ENCODE data around the gene PTTG1IP.

PTTG1IP gene

DNA sequence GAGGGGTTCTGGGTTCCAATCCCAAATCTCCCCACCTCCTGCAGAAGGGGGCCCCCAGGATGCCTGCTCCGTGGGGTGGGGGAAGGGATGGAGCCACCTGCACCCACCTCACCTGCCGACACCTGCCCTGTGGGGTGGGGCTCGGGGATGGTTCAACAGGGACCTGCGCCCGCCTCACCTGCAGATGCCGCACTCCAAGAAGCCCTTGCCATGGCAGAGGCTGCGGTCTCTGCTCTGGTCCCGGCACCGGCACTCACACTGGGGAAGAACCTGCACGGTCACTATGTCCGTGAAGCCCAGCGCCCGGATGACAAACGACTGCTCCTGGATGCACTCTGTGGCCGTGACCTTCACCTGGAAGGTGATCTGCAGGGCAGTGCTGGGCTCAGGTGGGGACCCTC lies 18.1 kb upstream of the PTTG1IP start:
- TF ChIP-seq MYC (IDR thresholded peaks at IDR 0.05; ENCODE audit: low read depth, low read length) (no peak), POLR2A (IDR thresholded peaks at IDR 0.05; ENCODE audit: extremely low read depth, insufficient read length) (no peak)
- TF ChIP-seq, protein P1, sequence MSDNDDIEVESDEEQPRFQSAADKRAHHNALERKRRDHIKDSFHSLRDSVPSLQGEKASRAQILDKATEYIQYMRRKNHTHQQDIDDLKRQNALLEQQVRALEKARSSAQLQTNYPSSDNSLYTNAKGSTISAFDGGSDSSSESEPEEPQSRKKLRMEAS (IDR thresholded peaks at IDR 0.05; ENCODE audit: low read depth, low read length), result no peak
- TF ChIP-seq, protein P2, sequence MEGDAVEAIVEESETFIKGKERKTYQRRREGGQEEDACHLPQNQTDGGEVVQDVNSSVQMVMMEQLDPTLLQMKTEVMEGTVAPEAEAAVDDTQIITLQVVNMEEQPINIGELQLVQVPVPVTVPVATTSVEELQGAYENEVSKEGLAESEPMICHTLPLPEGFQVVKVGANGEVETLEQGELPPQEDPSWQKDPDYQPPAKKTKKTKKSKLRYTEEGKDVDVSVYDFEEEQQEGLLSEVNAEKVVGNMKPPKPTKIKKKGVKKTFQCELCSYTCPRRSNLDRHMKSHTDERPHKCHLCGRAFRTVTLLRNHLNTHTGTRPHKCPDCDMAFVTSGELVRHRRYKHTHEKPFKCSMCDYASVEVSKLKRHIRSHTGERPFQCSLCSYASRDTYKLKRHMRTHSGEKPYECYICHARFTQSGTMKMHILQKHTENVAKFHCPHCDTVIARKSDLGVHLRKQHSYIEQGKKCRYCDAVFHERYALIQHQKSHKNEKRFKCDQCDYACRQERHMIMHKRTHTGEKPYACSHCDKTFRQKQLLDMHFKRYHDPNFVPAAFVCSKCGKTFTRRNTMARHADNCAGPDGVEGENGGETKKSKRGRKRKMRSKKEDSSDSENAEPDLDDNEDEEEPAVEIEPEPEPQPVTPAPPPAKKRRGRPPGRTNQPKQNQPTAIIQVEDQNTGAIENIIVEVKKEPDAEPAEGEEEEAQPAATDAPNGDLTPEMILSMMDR (IDR thresholded peaks at IDR 0.05; ENCODE audit: low read depth, low read length), result no peak
- no peak for DNase-seq (ENCODE audit: low read depth)
- H3K4me3 ChIP-seq (ENCODE audit: low read depth, low read length), result no peak overlapping the region

DNA sequence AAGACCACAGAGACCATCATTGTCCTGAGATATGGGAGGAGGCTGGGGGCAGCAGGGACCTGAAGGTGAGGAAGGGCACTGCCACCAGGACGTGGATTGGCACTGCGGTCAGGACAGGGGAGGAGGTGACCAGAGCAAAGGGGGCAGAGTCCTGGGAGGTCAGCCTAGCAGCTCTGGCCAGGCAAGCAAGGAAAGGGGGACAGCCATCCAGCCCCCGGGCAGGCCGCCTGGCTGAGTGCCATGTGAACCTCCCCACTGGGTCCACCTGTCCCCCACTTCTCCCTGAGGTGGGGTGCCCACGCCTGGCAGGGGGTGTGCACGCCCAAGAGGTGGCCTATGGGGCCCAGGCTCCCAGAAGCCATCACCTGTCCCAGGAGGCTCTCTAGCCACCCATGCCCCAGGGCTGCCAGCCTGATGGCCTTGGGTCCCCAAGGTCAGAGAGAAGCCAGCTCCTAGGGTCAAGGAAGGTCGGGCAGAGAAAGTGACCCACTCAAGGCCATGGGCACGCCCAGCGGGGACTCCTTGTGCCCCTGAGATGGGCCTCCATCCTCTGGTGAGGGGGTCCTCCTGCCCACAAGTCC lies 17.6 kb upstream of the PTTG1IP start:
- no peak for DNase-seq (ENCODE audit: low read depth)
- H3K4me3 ChIP-seq (ENCODE audit: low read depth, low read length), result no peak overlapping the region
- TF ChIP-seq, protein P1 (IDR thresholded peaks at IDR 0.05; ENCODE audit: low read depth, low read length), result no peak
- no peak for TF ChIP-seq POLR2A (IDR thresholded peaks at IDR 0.05; ENCODE audit: extremely low read depth, insufficient read length)

DNA sequence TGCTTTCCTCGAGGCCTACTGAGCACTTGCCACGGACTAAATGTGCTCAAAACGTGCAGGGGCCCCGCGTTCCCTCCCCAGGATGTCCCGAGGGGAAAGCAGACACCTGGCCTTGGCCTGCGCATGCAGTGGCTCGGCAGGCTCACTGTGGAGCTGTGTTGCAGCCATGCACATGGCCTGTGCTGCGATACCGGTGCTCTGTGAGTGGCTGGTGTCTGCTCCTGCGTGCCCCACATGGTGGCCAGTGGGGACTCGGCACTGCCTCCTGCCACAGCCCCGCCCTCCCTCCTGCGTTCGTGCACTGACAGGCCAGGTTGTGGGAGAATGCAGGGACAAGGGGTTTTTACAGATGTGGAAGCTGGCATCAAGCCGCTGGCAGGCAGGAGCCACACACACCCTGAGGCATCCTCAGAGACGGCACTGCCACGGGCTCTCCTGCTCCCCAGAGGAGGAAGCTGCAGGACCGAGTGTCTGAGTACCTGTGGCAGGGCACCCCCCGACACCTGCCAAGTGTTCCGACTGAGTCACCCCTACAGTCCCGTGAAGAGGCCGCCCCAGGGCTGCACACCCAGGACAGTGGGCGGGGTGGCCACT lies 16.9 kb upstream of the PTTG1IP start:
- TF ChIP-seq, protein P1 (IDR thresholded peaks at IDR 0.05; ENCODE audit: low read depth, low read length), result no peak
- TF ChIP-seq, protein P2 (IDR thresholded peaks at IDR 0.05; ENCODE audit: low read depth, low read length), result no peak
- TF ChIP-seq MYC (IDR thresholded peaks at IDR 0.05; ENCODE audit: low read depth, low read length), result no peak
- no peak for TF ChIP-seq POLR2A (IDR thresholded peaks at IDR 0.05; ENCODE audit: extremely low read depth, insufficient read length)
- no peak for DNase-seq (ENCODE audit: low read depth)
- H3K4me3 ChIP-seq (ENCODE audit: low read depth, low read length), result no peak overlapping the region

DNA sequence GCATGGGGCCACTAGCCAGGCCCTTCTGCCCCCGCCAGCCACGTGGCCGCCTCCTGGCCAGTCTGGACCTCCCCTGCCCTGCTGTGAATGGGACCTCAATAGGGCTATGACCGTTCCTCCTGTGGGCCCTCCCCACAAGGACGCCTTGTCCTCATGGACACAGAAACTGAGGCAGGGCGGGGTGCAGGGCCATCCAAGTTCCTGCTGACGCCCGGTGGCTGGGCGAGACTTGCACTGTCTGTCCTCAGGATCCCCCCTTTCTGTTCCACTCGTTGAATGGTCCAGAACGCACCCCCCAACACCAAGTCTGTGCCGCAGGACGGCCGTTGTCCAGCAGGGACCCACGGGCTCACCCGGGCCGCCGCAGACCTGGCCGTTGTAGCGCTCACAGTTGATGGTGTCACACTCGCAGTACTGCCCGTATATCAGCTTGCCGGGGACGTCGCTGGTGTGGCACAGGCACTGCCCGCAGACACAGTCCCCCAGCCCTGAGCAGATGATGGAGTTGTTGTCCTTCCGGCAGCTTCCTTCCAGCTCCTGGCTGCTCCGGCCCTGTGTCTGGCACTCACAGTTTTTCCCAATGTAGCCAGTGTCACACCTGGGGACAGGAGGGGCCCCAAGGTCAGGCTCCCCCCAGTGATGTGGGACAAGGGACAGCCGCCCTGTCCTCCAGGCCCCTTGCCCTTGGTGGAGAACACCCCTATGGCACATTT lies 16.3 kb upstream of the PTTG1IP start:
- no peak overlapping the region for H3K4me3 ChIP-seq (ENCODE audit: low read depth, low read length)
- TF ChIP-seq, protein P1 (IDR thresholded peaks at IDR 0.05; ENCODE audit: low read depth, low read length), result no peak
- TF ChIP-seq MYC (IDR thresholded peaks at IDR 0.05; ENCODE audit: low read depth, low read length), result no peak
- TF ChIP-seq POLR2A (IDR thresholded peaks at IDR 0.05; ENCODE audit: extremely low read depth, insufficient read length), result no peak
- TF ChIP-seq, protein P2 (IDR thresholded peaks at IDR 0.05; ENCODE audit: low read depth, low read length), result no peak
- no peak for DNase-seq (ENCODE audit: low read depth)

DNA sequence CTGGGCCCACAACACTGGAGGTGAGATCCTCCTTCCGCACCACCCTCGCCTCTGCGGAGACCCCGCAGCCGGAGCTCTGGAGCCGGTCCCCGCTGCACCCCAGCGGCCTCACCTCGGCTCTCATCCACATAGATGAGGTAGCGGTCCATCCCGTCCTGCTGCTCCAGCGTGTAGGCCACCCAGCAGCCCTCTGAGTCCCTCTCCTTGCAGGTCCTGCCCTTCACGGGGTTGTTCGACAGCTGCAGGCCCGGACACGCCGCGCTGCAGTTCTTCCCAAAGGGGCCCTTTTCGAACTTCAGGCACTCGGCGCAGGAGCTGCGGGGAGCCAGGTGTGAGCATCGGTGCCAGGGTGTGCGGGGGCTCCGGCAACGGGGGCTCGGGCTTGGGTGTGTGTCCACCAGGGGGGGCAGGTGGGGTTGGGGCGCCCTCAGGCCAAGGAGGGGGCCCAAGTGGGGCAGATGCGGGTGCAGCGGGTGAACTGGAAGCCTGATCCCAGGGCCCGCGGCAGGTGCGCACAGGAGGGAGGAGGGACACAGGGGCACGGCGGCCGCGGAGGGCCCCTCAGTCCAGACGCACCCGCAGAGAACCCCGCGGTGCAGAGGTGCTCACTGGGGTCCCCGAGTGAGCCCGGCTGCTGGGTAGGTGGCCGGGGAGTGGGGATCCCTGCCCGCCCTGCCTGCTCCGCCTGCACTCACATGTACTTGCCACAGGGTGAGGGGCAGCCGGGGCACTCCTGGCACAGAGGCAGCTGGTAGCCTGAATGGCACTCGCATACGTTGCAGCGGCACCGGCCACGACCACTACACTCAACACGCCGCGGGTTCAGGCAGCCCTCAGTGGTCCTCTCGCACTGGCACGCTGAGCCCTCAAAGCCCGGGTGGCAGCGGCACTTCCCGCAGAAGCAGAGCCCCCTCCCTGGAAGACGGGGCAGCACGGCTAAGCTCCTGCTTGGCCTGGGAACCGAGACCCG lies 15.4 kb upstream of the PTTG1IP start:
- TF ChIP-seq POLR2A (IDR thresholded peaks at IDR 0.05; ENCODE audit: extremely low read depth, insufficient read length) (no peak), MYC (IDR thresholded peaks at IDR 0.05; ENCODE audit: low read depth, low read length) (no peak)
- TF ChIP-seq, protein P1 (IDR thresholded peaks at IDR 0.05; ENCODE audit: low read depth, low read length), result no peak
- TF ChIP-seq, protein P2 (IDR thresholded peaks at IDR 0.05; ENCODE audit: low read depth, low read length), result no peak
- no peak for DNase-seq (ENCODE audit: low read depth)

More for the DNA sequence above, 15.4 kb upstream of the PTTG1IP start:
- H3K4me3 ChIP-seq (ENCODE audit: low read depth, low read length), result no peak overlapping the region
